Dermis microvascular lymphatic vessel endothelial cell (primary cell): ENCODE results near the gene SPSB1. TPM values are rescaled to one million over a fixed set of nuclear protein-coding genes. Genes with fewer than 3 reads are reported as not detected.
"Not testable (repeated sequence)": the region's sequence is repeated elsewhere in the genome, so short reads cannot be mapped to it uniquely, and the experiment has no call there.

Experiments used
- DNase-seq, 2 donors: peaks; one replicate each; pipeline versions ENCODE4 v3.0.0 to v3.0.0-alpha.2; 2010; ENCODE audit warnings: low read depth in 2 of 2
- total RNA-seq: library from RNA; depleted of rRNA; stranded (reverse); fragments of >200 nt; gene quantifications from 2 replicates; pipeline ENCODE4 v1.2.1, GENCODE V29; 2014

Gene SPSB1
- total RNA-seq, 1 donor from 2014 or later, result 26.4 TPM

DNA sequence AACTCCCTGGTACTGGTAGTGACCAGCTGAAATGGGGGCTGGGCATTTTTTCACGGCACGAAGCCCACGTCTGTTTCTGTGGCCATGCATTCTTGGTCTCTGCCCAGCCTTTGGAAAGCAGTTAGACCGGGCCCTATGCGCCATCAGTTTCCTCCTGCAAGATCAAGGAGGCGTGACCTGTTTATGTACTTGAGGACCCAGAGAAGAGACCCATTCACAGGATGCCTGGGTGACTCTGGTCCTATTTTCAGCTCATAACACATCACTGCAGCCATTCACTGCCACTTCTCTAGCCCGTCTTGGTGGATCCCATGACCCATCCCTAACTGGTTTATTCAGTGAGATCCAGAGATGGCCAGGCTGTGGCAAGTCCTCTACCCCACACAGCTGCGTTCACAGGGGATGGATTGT, 70.4 kb downstream of the SPSB1 start:
- no peak for DNase-seq

DNA sequence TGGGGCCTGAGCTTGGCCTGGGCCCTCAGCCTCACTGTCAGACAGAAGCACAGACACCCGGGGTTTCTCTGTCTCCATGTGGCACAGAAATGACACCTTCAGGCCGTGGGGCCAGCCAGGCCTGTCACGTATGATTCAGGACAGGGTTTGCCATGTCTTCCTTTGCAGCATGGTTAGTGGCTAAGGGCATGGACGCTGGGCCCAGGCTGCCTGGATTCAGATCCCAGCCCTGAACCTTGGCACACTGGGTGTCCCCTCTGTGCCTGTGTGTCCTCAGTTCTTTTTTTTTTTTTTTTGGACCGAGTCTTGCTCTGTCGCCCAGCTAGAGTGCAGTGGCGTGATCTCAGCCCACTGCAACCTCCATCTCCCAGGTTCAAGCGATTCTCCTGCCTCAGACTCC, 73.6 kb downstream of the SPSB1 start:
- no peak for DNase-seq

DNA sequence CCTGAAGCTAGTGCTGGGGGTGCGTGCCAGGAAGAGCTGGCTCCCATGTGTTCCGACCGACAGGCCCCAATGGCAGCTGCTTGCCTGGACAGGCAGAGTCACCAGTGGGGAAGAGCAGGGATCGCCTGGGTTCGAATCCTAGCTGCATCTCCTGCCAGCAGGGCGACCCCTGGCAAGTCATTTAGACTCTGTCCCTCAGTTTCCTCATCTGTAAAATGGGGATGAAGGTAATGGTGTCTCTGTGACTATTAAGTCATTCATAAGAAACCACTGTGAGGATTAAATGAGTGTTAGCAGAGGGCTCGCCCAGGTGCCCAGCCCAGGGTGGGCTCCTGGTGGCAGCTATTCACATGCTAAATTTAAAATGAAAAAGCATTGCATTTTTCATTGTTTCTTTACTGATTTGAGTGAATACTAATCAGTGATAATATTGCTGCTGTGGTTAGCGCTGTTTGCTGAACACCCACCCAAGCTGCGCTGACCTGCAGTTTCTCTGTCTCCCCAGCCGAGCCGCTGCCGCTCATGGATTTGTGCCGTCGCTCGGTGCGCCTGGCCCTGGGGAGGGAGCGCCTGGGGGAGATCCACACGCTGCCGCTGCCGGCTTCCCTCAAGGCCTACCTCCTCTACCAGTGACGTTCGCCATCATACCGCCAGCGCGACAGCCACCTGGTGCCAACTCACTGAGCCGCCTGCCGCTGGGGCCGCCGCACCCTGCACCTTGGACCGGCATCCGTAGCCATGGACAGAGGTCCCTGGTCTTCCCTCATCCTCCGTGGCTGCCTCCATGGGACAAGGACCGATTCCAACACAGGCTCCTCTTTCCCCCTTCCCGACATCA, 74.5 kb downstream of the SPSB1 start:
- DNase-seq, result no peak

- DNase-seq, result no peak
Measured at GRCh38 chr1:9367806-9368205, 75.1 kb downstream of the SPSB1 start.

GRCh38 chr1:9368356-9368755, 75.7 kb downstream of the SPSB1 start:
- DNase-seq, result no peak

DNA sequence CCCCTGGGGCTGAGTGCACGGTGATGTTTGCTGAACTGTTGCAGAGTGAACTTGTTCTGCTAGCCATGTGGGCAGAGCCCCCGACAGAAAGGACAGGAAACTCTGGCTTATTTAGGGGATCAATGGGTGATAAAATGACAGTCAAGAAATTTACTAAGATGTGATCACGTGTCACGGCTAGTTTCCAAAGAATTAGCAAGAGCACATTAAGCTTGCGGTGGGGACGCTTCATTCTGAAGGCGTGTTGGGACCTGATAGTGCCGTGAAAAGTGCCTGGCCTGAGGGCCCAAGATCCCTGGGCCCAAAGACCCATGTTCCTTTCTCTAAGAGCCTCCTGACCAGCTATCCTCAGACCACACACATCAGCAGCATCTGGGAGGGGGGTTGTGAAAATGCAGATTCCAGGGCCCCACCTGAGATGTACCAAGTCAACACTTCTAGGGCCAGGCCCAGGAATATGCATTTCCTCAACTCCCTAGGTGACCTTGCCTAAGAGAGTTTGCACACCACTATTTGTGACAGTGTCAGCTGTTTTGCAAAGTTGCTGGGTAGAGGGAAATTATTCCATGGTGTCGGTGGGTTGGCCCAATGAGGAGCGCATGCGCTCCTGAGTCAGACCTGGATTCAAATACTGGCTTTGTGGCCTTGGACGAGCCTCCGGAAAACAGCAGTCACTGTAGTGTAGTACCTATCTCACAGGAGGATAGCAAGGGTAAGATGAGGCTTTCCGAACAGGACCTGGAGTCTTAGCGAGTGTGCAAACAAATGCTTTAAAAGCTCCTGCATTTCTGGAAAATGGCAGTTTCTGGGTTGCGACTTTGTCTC, 77.5 kb downstream of the SPSB1 start:
- DNase-seq, result no peak

DNA sequence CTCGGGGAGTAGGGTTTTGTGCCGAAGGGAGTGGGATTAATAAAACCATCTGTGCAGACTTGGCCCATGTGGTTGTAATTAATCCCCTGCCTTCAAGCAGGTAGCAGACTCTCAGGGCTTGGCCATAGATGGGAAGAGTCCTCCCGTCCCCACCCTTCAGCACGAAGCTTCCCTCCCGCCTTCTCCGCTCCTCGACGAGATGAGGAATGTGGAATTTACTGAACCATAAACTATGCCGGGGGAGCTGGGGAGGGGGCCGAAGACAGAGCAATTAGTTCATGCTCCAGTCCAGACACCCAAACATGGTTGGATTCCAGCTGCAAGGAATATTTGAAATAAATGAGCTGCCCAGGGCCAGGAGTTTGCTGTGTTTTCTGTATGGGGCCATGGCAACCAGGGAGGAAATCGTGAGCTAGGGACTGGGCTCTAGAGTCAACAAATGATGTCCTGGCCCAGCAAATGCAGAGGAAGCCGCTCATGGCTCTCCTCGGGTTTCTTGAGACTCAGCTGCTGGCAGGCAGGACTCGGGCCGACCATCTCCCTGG, 78.8 kb downstream of the SPSB1 start:
- peak; percentile 72 to 93 for DNase-seq

- DNase-seq, result no peak
Measured at GRCh38 chr1:9371951-9372350, 79.3 kb downstream of the SPSB1 start.

GRCh38 chr1:9373619-9374018, 80.9 kb downstream of the SPSB1 start:
- peak in 1 of 2 donors; percentile 42 for DNase-seq

DNA sequence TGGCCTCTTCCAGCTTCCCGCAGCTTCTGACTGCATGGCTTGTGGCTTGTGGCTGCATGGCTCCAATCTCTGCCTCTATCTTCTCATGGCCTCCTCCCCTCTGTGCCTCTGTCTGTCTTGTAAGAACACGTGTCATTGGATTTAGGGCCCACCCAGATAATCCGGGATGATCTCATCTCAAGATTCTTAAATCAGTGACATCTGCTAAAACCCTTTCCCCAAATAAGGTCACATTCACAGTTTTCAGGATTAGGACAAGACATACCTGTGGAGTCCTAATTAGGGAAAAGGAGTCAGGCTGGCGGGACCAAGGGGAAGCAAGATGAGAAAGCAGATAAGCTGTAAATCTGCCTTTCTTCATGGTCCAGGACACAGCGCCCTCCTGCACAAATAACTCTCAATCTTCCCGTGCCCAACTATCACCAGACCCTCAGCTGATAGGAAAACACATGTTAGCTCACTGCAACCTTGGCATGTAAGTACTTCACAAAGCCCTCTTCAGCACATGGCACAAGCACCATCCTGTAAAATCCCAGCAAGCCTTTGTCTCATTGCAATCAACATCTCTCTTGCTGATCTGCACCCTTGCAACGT, 82.2 kb downstream of the SPSB1 start:
- DNase-seq, result peak in 1 of 2 donors; percentile 28

- DNase-seq, result no peak
Measured at GRCh38 chr1:9375912-9376311, 83.2 kb downstream of the SPSB1 start.

GRCh38 chr1:9376430-9376829, 83.7 kb downstream of the SPSB1 start:
- no peak for DNase-seq

GRCh38 chr1:9376886-9377333, 84.2 kb downstream of the SPSB1 start:
- DNase-seq, result peak in 1 of 2 donors; percentile 44

DNA sequence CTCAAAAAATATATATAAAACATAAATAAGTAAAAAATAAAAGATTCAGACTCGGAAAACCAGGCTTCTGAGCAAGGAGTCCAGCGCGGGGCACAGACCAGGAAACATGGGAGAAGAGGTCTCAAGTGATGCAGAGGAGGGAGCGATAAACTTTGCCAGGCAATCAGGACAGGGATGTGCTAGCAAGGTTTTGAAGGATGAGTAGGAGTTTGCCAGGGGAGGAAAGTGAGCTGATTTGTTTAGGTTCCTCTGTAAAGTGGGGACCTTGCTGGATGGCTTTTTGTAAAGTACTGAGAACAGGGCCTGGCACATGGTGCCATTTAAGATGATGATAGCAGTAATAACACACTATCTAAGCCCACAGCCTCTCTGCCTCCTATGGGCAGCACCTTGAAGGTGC, 86.1 kb downstream of the SPSB1 start:
- no peak for DNase-seq

- DNase-seq, result no peak
Measured at GRCh38 chr1:9380711-9381110, 88.0 kb downstream of the SPSB1 start.

- no peak for DNase-seq
Measured at GRCh38 chr1:9382643-9383491, 90.2 kb downstream of the SPSB1 start.

DNA sequence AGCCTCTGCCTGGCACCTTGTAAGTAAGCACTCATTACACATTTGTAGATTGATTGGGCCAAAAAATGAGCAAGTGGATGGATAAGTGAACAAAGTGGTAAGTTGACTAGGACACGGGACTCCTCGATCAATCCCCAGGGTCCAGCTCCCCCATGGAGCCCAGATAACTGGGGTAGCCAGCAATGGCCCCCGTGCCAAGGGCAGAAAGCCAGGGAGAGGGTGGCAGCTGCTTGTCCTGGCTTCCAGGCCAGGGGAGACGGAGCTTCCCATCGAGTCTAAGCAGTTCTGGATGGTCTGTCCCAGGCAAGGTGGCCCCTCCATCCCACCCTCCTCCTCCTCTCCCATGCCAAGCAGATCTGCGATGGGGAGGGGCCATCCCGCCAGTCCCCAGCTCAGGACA, 91.4 kb downstream of the SPSB1 start:
- DNase-seq, result no peak

GRCh38 chr1:9384751-9385245, 92.1 kb downstream of the SPSB1 start:
- peak; percentile 66 to 87 for DNase-seq

GRCh38 chr1:9385392-9385791, 92.7 kb downstream of the SPSB1 start:
- not testable (repeated sequence) for DNase-seq

- DNase-seq, result no peak
Measured at GRCh38 chr1:9385801-9386573, 93.3 kb downstream of the SPSB1 start.
